Measurements from ENCODE around the gene SWI5.

GRCh38 chr9:128297221-128297773 lies 21.2 kb downstream of the SWI5 start:
- TF ChIP-seq GATA2 (IDR thresholded peaks at IDR 0.05; ENCODE audit: low read depth, low read length) = no peak
- TF ChIP-seq GATA3 (IDR thresholded peaks at IDR 0.05; ENCODE audit: low read depth, low read length) = no peak

All from SH-SY5Y (cell line).